ENCODE data around the gene EEFSEC.

Gene EEFSEC

GRCh38 chr3:128435058-128435457, 281.8 kb downstream of the EEFSEC start:
- DNase-seq (ENCODE audit: low read depth in 2 of 2, low spot score in 1 of 2): no peak

GRCh38 chr3:128435561-128435960, 282.3 kb downstream of the EEFSEC start:
- DNase-seq (ENCODE audit: low read depth in 2 of 2, low spot score in 1 of 2): no peak

GRCh38 chr3:128436214-128436613, 282.9 kb downstream of the EEFSEC start:
- DNase-seq (ENCODE audit: low read depth in 2 of 2, low spot score in 1 of 2): no peak

GRCh38 chr3:128438488-128439072, 285.3 kb downstream of the EEFSEC start:
- no peak for DNase-seq (ENCODE audit: low read depth in 2 of 2, low spot score in 1 of 2)

GRCh38 chr3:128439226-128439625, 285.9 kb downstream of the EEFSEC start:
- DNase-seq (ENCODE audit: low read depth in 2 of 2, low spot score in 1 of 2): no peak

GRCh38 chr3:128442070-128442469, 288.8 kb downstream of the EEFSEC start:
- DNase-seq (ENCODE audit: low read depth in 2 of 2, low spot score in 1 of 2): no peak

- no peak for DNase-seq (ENCODE audit: low read depth in 2 of 2, low spot score in 1 of 2)
Measured at GRCh38 chr3:128442949-128443348, 289.7 kb downstream of the EEFSEC start.

GRCh38 chr3:128443771-128444170, 290.5 kb downstream of the EEFSEC start:
- DNase-seq (ENCODE audit: low read depth in 2 of 2, low spot score in 1 of 2): no peak

GRCh38 chr3:128445357-128445756, 292.1 kb downstream of the EEFSEC start:
- DNase-seq (ENCODE audit: low read depth in 2 of 2, low spot score in 1 of 2): no peak

- no peak for DNase-seq (ENCODE audit: low read depth in 2 of 2, low spot score in 1 of 2)
Measured at GRCh38 chr3:128446821-128447220, 293.5 kb downstream of the EEFSEC start.

- no peak for DNase-seq (ENCODE audit: low read depth in 2 of 2, low spot score in 1 of 2)
Measured at GRCh38 chr3:128447561-128448013, 294.3 kb downstream of the EEFSEC start.

- DNase-seq (ENCODE audit: low read depth in 2 of 2, low spot score in 1 of 2): no peak
Measured at GRCh38 chr3:128448491-128448890, 295.2 kb downstream of the EEFSEC start.

GRCh38 chr3:128449111-128449638, 295.9 kb downstream of the EEFSEC start:
- DNase-seq (ENCODE audit: low read depth in 2 of 2, low spot score in 1 of 2): no peak

GRCh38 chr3:128452120-128452519, 298.8 kb downstream of the EEFSEC start:
- no peak for DNase-seq (ENCODE audit: low read depth in 2 of 2, low spot score in 1 of 2)

GRCh38 chr3:128452678-128453275, 299.5 kb downstream of the EEFSEC start:
- no peak for DNase-seq (ENCODE audit: low read depth in 2 of 2, low spot score in 1 of 2)

- DNase-seq (ENCODE audit: low read depth in 2 of 2, low spot score in 1 of 2): no peak
Measured at GRCh38 chr3:128453501-128454309, 300.4 kb downstream of the EEFSEC start.

GRCh38 chr3:128454310-128454618, 301.0 kb downstream of the EEFSEC start:
- DNase-seq (ENCODE audit: low read depth in 2 of 2, low spot score in 1 of 2): no peak

- no peak for DNase-seq (ENCODE audit: low read depth in 2 of 2, low spot score in 1 of 2)
Measured at GRCh38 chr3:128455116-128455515, 301.8 kb downstream of the EEFSEC start.

- no peak for DNase-seq (ENCODE audit: low read depth in 2 of 2, low spot score in 1 of 2)
Measured at GRCh38 chr3:128455786-128456748, 302.8 kb downstream of the EEFSEC start.

GRCh38 chr3:128456776-128457715, 303.8 kb downstream of the EEFSEC start:
- DNase-seq (ENCODE audit: low read depth in 2 of 2, low spot score in 1 of 2): no peak

Data from stimulated activated CD8-positive, alpha-beta memory T cell treated with anti-CD3 and anti-CD28 coated beads, Interleukin-4, amount 100 ng/mL, for 1 hour (primary cell).